Osteoblast (primary cell): ENCODE results near the gene ZFHX3. TPM values are rescaled to one million over a fixed set of nuclear protein-coding genes. Genes with fewer than 3 reads are reported as not detected.

Experiments
- DNase-seq: peaks from one replicate; pipeline ENCODE4 v3.0.0; 2011; ENCODE audit warnings: low spot score, mixed read lengths; ENCODE audit not compliant: insufficient read length; ENCODE audit errors: missing footprints
- H2AFZ ChIP-seq: 2 replicates; pipeline ENCODE4 v1.6.0; 2011; ENCODE audit warnings: mild to moderate bottlenecking, low read length
- H3K27ac ChIP-seq: 2 replicates; pipeline ENCODE4 v1.5.1; 2011; ENCODE audit warnings: mild to moderate bottlenecking, low read depth, low read length, moderate library complexity
- H3K27me3 ChIP-seq: 2 replicates; pipeline ENCODE4 v1.6.0; 2012; ENCODE audit warnings: mild to moderate bottlenecking, control low read depth, inconsistent platforms, low read length, moderate library complexity; ENCODE audit not compliant: insufficient read depth
- H3K36me3 ChIP-seq: 2 replicates; pipeline ENCODE4 v1.5.1; 2011; ENCODE audit warnings: mild to moderate bottlenecking, low read length, control low read depth, moderate library complexity; ENCODE audit not compliant: insufficient read depth
- H3K4me1 ChIP-seq: 2 replicates; pipeline ENCODE4 v1.5.1; 2011; ENCODE audit warnings: mild to moderate bottlenecking, low read length, control low read depth, moderate library complexity; ENCODE audit not compliant: insufficient read depth
- H3K4me2 ChIP-seq: 2 replicates; pipeline ENCODE4 v1.6.0; 2011; ENCODE audit warnings: mild to moderate bottlenecking, low read length; ENCODE audit not compliant: insufficient read depth
- H3K4me3 ChIP-seq: fragments of 200-600 bp; sonication (generic); 3 replicates; pipeline ENCODE4 v1.5.1; 2012; ENCODE audit warnings: mild to moderate bottlenecking, low read length, inconsistent platforms; ENCODE audit not compliant: insufficient read depth
- H3K79me2 ChIP-seq: 2 replicates; pipeline ENCODE4 v1.6.0; 2012; ENCODE audit warnings: mild to moderate bottlenecking, low read length, control low read depth, inconsistent platforms; ENCODE audit not compliant: insufficient read depth
- H3K9me3 ChIP-seq: 2 replicates; pipeline ENCODE4 v1.5.1; 2011; ENCODE audit warnings: low read depth, low read length, control low read depth
- H4K20me1 ChIP-seq: 2 replicates; pipeline ENCODE4 v1.6.0; 2012; ENCODE audit warnings: mild to moderate bottlenecking, low read length, control low read depth; ENCODE audit not compliant: insufficient read depth
- CTCF ChIP-seq: IDR thresholded peaks from 2 replicates; pipeline ENCODE4 v1.5.1; 2011; ENCODE audit warnings: mild to moderate bottlenecking, low read depth, low read length, moderate library complexity; ENCODE audit errors: extremely low read depth
- total RNA-seq: library from RNA; depleted of rRNA; stranded (reverse); fragments of >200 nt; gene quantifications from 2 replicates; pipeline ENCODE4 v1.2.3, GENCODE V29; 2012

Gene ZFHX3
- total RNA-seq, 1 donor: 14.5 TPM

GRCh38 chr16:72840631-72841381 lies 207.1 kb downstream of the ZFHX3 start:
- no peaks in the 10 kb centered on the region for H3K27me3 ChIP-seq
- no peaks in the 10 kb centered on the region for H3K36me3 ChIP-seq
- no peak overlapping the region for H3K4me3 ChIP-seq
- no peak overlapping the region for H3K4me2 ChIP-seq
- peaks cover 6% of the 10 kb centered on the region for H4K20me1 ChIP-seq
- H3K79me2 ChIP-seq: peaks cover 66% of the 10 kb centered on the region
- TF ChIP-seq CTCF: no peak
- no peaks in the 10 kb centered on the region for H3K9me3 ChIP-seq
- H3K27ac ChIP-seq: peak overlapping the region; percentile 47
- DNase-seq: peak; percentile 73
- H3K4me1 ChIP-seq: peaks cover 17% of the 10 kb centered on the region
- H2AFZ ChIP-seq: no peak overlapping the region

GRCh38 chr16:72838951-72839350 lies 209.0 kb downstream of the ZFHX3 start:
- Histone ChIP-seq H2AFZ (no peak overlapping the region), H3K27ac (no peak overlapping the region), H3K79me2 (peaks cover 52% of the 10 kb centered on the region), H3K36me3 (no peaks in the 10 kb centered on the region), H3K4me3 (no peak overlapping the region), H3K27me3 (no peaks in the 10 kb centered on the region), H3K4me1 (peaks cover 17% of the 10 kb centered on the region), H4K20me1 (peaks cover 6% of the 10 kb centered on the region), H3K9me3 (no peaks in the 10 kb centered on the region), H3K4me2 (no peak overlapping the region)
- DNase-seq: no peak
- no peak for TF ChIP-seq CTCF

- TF ChIP-seq CTCF: no peak
- Histone ChIP-seq H3K79me2 (peaks cover 51% of the 10 kb centered on the region), H3K4me3 (no peak overlapping the region), H3K27ac (no peak overlapping the region), H3K27me3 (no peaks in the 10 kb centered on the region), H3K9me3 (no peaks in the 10 kb centered on the region), H3K4me1 (peaks cover 17% of the 10 kb centered on the region), H3K4me2 (no peak overlapping the region), H2AFZ (no peak overlapping the region), H3K36me3 (no peaks in the 10 kb centered on the region), H4K20me1 (peaks cover 6% of the 10 kb centered on the region)
- DNase-seq: no peak
Measured at GRCh38 chr16:72838586-72838910, 209.4 kb downstream of the ZFHX3 start.

GRCh38 chr16:72837846-72838585 lies 209.9 kb downstream of the ZFHX3 start:
- Histone ChIP-seq H3K4me1 (peaks cover 17% of the 10 kb centered on the region), H3K4me2 (no peak overlapping the region), H4K20me1 (peaks cover 6% of the 10 kb centered on the region)

More at GRCh38 chr16:72837846-72838585, 209.9 kb downstream of the ZFHX3 start:
- no peaks in the 10 kb centered on the region for H3K27me3 ChIP-seq
- H3K27ac ChIP-seq: no peak overlapping the region
- no peak for TF ChIP-seq CTCF
- H3K36me3 ChIP-seq: no peaks in the 10 kb centered on the region
- H3K9me3 ChIP-seq: no peaks in the 10 kb centered on the region
- no peak for DNase-seq
- no peak overlapping the region for H3K4me3 ChIP-seq
- H3K79me2 ChIP-seq: peaks cover 52% of the 10 kb centered on the region
- no peak overlapping the region for H2AFZ ChIP-seq
